Fibroblast of skin of abdomen (primary cell): ENCODE measurements around the gene RPL38.
A peak's percentile ranks its signal among the peaks of the same experiment; 100 is the strongest.
"Not testable (repeated sequence)": the region's sequence is repeated elsewhere in the genome, so short reads cannot be mapped to it uniquely, and the experiment has no call there.

Source experiments
- DNase-seq: peaks from one replicate; pipeline ENCODE4 v3.0.0-alpha.2; 2013

The RPL38 gene

GRCh38 chr17:74185571-74186185, 17.8 kb upstream of the RPL38 start:
- no peak for DNase-seq

- DNase-seq: no peak
Observed at GRCh38 chr17:74186498-74186897, 17.0 kb upstream of the RPL38 start.

GRCh38 chr17:74187761-74188160, 15.7 kb upstream of the RPL38 start:
- no peak for DNase-seq

GRCh38 chr17:74188687-74189086, 14.8 kb upstream of the RPL38 start:
- DNase-seq: not testable (repeated sequence)

GRCh38 chr17:74190154-74190553, 13.3 kb upstream of the RPL38 start:
- DNase-seq: peak; percentile 39

- no peak for DNase-seq
Observed at GRCh38 chr17:74190807-74191406, 12.6 kb upstream of the RPL38 start.

GRCh38 chr17:74192950-74193781, 10.3 kb upstream of the RPL38 start:
- DNase-seq: no peak

GRCh38 chr17:74194682-74195081, 8.8 kb upstream of the RPL38 start:
- DNase-seq: no peak

- DNase-seq: no peak
Observed at GRCh38 chr17:74196541-74197317, 6.7 kb upstream of the RPL38 start.

- no peak for DNase-seq
Observed at GRCh38 chr17:74197801-74198200, 5.7 kb upstream of the RPL38 start.

- DNase-seq: no peak
Observed at GRCh38 chr17:74198694-74199093, 4.8 kb upstream of the RPL38 start.

GRCh38 chr17:74199306-74200092, 4.0 kb upstream of the RPL38 start:
- peak; percentile 30 for DNase-seq

- no peak for DNase-seq
Observed at GRCh38 chr17:74200112-74200511, 3.4 kb upstream of the RPL38 start.

- DNase-seq: peak; percentile 47
Observed at GRCh38 chr17:74201250-74201649, 2.2 kb upstream of the RPL38 start.

- no peak for DNase-seq
Observed at GRCh38 chr17:74201948-74202347, 1.5 kb upstream of the RPL38 start.

GRCh38 chr17:74202938-74203337, 540 bp upstream of the RPL38 start:
- DNase-seq: no peak

GRCh38 chr17:74204474-74204873, 996 bp downstream of the RPL38 start:
- DNase-seq: no peak

- no peak for DNase-seq
Observed at GRCh38 chr17:74205274-74205673, 1.8 kb downstream of the RPL38 start.

- no peak for DNase-seq
Observed at GRCh38 chr17:74206332-74206818, 2.9 kb downstream of the RPL38 start.

GRCh38 chr17:74210191-74211140, 7.0 kb downstream of the RPL38 start:
- peak; percentile 55 for DNase-seq
